ENCODE measurements around the gene ATP6AP2. TPM values are rescaled to one million over a fixed set of nuclear protein-coding genes. Genes with fewer than 3 reads are reported as not detected.
A peak's percentile ranks its signal among the peaks of the same experiment; 100 is the strongest.
"Not testable (repeated sequence)": the region's sequence is repeated elsewhere in the genome, so short reads cannot be mapped to it uniquely, and the experiment has no call there.

The ATP6AP2 gene
- total RNA-seq, 1 donor from 2014 or later, result 55.6 TPM

DNA sequence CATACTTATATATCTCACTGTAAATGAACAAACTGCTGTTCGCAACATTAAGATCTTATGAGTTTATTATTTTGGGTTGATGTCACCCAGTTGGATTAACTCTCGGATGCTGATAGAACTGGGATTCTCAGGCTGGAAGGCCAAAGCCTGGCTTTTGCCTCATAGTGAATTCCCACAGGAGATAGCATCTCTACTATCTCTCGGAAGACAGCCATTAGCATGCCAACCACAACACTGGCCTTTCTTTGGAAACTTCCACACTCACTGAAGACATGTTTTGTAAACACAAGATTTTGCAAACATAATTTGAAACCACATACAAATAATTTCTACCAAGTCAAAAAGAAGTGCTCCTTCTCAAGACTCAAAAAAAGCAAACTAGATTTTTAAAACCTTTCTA is 4.5 kb upstream of the ATP6AP2 start:
- no peak for ATAC-seq

DNA sequence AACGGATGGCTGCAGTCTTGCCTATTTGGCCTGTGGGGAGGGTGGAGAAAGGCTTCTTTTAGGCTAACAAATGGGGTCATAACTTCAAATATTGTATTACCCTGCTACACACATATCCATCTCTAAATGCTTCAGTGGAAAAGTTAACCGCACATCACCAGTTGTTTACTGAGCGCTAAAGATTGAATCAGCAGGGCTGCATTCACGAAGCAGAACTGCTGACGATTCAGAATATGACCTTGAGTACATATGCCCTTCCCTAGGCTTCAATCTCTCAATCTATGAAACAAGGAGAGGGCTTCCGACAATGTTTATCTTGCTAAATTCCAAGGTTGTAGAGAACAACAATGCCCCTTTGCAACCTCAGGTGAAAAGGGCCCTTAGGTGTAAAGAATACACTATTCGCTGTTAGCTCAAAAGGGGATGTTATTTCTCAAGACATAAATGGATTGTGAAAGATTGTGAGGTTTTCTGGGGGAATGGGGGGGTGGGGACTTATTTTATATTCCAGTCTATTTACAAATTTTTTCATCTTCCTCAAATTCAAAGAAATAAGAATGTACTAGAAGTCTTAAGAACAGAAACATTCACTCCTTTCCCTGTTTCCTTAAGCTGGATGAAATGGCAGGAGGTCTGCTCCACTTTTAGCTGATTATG is 2.6 kb upstream of the ATP6AP2 start:
- no peak for ATAC-seq

DNA sequence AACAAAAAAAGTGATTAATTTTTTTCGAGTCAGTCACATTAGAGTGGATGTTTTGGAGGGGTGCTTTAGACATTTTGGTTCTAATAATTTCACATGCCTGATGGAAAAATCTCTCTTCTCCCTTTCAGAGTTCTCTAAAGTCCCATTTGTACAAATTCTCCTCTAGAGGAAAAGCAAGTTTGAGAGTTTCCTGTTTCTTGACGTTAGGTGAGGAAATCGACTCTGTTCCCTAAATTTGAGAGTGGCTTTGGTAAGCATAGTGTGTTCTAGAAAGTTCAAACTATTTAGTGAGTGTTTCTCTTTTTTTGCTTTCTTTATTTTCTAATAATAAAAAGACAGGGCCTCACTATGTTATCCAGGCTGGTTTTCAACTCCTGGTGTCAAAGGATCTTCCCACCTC is 1.6 kb upstream of the ATP6AP2 start:
- no peak for ATAC-seq

DNA sequence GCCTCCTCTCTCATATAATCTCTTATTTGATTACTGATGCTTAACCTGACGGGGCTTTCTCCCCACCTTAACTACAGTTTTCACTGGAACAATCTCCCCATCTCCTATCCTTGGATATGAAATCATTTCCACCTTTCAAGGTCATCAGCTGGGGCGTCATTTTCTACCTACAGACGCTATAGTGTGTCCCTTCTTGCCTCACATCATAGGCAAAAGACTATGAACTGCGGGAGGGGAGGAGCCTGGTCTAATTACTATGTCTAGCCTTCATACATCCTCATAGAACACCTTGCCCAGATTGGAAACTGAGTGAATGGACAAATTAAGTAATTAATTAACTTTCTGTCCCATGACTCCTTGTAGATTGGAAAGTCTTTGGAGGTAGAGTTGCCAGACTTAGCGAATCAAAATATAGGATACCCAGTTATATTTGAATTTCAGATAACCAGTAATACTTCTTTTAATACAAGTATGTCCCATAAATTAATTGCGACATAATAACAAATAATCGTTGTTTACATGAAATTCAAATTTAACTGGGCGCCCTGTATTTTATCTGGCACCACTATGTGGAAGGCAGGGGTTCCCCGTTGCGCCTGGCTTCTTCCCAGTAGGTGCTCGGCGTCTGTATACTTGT is 752 bp upstream of the ATP6AP2 start:
- ATAC-seq, result peak; percentile 41

DNA sequence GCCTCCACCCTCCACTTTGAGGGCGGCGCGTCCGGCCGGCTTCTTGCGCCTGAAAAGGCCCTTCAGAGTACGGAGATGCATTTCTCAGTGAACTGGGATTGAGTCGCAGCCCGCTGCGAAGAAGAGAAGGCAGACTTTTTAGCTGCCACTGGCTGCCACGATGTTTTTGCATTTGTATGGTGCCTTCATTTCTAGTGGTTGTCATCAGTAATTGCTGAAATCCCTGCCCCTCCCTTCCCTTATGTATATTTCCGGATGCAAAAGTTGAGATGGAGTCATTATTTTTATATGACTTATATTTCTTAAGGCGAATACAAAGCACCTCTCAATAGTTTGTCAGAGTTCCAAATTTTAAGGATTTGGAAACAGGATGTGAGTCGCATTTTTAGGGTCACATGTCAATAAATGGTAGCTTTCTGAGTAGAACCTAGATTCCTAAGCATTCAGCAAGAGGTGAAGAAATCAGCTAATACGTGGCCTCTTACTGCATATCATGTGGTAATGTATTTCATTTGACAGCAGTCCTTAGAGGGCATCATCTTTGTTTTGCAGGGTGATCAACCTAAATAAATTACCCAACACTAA is 658 bp downstream of the ATP6AP2 start:
- peak; percentile 30 for ATAC-seq

DNA sequence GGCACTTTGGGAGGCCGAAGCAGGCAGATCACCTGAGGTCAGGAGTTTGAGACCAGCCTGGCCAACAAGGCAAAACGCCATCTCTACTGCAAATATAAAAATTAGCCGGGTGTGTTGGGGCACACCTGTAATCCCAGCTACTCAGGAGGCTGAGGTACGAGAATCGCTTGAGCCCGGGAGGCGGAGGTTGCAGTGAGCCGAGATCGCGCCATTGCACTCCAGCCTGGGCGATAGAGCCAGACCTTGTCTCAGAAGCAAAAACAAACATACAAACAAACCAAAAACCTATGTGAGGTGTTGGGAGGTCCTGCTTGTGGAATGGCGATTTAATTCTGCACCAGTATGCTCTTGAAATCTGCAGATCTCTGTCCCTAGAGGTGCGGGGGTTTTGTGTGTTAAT is 1.4 kb downstream of the ATP6AP2 start:
- ATAC-seq, result not testable (repeated sequence)

DNA sequence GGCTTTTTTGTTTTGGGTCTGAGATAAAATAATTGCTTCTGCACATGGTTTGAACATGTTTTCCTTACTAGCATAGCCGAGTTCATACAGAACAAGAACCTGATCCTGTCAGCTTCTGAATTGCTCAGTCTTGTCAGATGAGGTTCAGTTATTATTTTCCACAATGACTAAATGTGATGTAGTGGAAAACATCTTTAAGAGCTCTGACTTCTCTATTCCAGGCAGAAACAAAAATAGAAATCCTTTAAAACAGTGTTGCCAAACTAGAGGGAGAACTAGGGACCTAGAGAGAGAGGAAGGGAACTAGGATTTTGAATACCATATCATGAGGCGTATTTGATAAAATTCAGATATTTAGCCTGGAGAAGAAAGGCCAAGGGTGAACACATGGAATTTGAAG is 2.0 kb downstream of the ATP6AP2 start:
- no peak for ATAC-seq

DNA sequence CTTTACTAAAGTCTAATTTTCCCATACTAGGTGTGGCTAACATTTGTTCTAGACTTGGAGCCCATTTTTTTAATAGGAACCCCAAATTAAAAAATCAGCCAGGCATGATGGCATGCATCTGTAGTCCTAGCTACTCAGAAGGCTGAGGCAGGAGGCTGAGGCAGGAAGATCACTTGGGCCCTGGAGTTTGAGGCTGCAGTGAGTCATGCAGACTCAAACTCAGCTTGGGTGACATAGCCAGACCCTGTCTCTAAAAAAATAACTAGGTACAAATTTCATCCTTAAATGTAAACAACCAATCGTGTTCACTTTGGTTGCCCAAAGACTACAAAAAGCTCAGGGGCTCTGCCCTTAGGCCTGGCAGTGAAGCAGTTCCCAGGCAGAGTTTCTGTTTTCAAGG is 6.9 kb downstream of the ATP6AP2 start:
- not testable (repeated sequence) for ATAC-seq

DNA sequence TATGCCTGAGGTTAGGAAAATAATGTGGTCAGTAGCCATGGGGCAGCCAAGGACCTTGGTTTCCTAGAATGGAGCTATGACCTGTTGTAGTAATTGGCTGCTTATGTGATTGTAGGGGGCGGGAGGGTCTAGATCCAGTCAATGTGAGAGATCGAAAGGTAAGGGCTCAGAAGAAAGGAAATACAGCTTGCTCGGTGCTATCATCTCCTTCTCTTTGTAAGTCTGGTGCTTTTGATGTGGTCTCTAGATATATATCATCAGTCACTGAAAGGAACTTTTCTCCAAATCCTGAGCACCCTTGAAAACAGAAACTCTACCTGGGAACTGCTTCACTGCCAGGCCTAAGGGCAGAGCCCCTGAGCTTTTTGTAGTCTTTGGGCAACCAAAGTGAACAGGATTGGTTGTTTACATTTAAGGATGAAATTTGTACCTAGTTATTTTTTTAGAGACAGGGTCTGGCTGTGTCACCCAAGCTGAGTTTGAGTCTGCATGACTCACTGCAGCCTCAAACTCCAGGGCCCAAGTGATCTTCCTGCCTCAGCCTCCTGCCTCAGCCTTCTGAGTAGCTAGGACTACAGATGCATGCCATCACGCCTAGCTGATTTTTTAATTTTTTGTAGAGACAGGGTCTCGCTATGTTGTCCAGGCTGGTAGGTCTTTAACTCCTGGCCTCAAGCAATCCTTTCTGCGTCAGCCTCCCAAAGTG is 9.0 kb downstream of the ATP6AP2 start:
- ATAC-seq, result not testable (repeated sequence)

DNA sequence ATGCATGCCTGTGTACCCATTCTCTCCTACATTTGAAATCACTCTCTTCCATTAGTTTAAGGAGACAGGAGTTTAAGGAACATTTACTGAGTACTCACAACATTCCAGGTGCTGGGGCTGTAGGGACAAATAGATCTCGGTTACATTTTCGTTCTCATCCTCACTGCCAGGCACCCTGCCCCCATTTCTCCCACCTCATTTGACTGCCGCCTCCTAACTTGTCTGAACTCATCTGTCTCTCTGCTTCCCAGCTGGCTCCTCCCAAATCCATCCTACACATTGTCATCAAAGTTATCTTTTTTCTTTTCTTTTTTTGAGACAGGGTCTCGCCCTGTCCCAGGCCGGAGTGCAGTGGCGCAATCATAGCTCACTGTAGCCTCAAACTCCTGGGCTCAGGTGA is 22.7 kb downstream of the ATP6AP2 start:
- ATAC-seq, result no peak

DNA sequence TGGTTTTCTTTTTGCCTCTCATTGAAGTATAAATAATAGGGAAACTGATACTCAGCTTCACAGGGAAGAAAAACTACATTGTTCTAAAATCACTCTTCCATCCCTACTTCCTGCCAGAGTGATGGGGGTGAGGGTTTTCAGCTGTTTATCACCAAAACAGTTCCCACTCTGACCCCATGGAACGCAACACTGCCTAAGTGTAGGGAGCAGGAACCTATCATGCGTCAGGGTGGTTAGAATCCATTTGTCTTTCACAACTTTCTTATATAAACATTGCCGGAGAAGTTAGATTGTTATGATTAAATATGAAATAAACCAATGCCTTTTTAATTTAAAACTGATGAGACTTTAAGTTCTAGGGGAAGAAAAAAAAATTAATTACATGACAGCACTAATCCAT is 26.6 kb downstream of the ATP6AP2 start:
- ATAC-seq, result no peak

DNA sequence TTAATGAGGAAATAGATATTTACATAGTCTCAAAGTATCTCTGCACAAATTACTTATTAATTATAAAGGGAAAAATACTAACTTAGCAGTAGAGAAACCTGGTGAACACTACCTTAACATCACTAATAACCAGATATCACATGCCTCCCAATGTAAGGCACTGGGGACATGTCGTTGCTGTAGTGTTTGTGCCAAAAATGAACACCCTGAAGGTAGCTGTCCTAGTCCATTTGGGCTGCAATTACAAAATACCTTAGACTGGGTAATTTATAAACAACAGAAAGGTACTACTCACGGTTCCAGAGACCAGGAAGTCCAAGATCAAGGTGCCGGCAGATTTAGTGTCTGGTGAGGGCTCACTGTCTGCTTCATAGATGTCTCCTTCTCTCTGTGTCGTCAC is 31.7 kb downstream of the ATP6AP2 start:
- ATAC-seq, result no peak

DNA sequence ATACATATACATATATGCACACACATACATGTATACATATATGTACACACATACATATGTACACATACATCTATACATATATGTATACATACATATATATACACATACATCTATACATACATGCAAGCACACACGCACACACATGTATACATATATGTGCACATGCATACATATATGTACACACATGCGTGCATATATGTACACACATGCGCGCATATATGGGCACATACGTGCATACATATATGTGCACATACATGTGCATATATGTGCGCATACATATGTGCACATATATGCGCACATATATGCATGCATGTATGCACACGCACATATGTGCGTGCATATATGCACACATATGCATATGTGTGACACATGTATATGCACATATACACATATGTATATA is 35.2 kb downstream of the ATP6AP2 start:
- ATAC-seq, result no peak

DNA sequence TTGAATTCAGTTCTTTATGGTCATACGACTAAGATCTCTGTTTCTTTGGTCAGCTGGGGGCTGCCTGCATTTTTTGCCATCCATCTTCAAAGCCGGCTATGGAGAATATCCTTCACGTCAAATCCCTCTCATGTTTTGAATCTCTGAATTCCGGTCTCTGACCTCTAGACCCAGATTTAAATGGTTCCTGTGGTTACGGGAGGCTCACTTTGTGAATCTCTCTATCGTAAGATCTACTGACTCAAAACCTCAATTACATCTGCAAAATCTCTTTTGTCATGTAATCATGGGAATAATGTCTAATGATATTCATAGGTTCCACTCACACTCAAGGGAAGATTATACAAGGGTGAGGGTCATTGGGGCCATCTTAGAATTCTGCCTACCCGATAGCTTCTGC is 36.8 kb downstream of the ATP6AP2 start:
- no peak for ATAC-seq

DNA sequence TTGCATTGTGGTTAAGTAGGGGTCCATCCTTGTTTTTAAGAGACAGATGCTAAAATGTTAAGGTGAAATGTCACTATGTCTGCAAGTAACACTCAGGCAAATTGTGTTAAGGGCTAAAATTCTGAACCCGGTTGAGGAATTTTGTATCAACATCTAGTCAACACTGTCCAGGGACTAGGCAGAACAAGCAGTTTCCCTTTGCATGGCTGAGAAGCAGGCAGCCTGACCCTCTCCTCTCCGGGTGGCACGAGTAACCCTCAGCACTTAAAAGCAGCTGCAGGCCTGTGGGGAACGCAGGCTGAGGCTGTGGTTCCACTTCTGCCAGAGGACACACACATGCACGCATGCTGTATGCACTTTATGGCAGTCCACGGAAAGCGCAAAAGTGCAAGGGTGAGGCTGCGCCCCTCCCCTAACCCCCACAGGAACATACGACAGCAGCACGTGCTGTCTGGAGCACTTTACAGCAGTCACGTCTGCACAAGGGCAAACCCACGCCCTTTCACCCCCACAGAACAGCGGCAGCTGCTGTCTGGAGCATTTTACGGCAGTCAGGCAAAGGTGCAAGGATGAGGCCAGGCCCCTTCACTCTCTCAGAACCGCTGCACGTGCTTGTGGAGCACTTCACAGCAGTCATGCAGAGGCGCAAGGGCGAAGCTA is 41.8 kb downstream of the ATP6AP2 start:
- ATAC-seq, result no peak

DNA sequence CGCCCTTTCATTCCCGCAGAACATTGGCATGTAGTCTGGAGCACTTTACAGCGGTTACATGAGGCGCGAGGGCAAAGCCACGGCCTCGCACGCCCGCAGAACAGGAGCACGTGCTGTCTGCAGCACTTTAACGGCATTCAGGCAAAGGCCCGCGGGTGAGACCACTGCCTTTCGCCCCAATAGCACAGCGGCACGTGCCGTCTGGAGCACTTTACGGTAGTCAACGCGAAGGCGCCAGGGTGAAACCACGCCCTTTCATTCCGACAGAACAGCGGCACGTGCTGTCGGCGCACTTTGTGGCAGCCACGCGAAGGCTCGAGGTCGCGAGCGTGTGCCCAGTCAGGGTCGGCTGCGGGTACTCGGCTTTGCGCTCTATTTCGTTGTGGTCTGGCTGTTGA is 42.4 kb downstream of the ATP6AP2 start, which contains the start of gene MPC1L:
MPC1L (plus strand) TSS at position 290 of the 398 bp plus-strand sequence. CDS start 138 bp downstream, outside the sequence.
- ATAC-seq, result no peak

DNA sequence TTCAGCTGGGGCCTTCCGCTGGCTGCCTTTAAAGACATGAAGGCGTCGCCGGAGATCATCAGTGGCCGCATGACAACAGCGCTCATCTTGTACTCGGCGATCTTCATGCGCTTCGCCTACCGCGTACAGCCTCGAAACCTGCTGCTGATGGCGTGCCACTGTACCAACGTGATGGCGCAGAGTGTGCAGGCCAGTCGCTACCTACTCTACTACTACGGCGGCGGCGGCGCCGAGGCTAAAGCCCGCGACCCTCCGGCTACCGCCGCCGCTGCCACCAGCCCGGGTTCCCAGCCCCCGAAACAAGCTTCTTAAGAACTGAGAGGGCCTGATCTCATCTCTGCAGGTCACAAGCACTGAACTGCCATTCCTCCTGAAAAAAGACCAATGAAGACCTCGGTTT is 42.9 kb downstream of the ATP6AP2 start:
- ATAC-seq, result no peak

DNA sequence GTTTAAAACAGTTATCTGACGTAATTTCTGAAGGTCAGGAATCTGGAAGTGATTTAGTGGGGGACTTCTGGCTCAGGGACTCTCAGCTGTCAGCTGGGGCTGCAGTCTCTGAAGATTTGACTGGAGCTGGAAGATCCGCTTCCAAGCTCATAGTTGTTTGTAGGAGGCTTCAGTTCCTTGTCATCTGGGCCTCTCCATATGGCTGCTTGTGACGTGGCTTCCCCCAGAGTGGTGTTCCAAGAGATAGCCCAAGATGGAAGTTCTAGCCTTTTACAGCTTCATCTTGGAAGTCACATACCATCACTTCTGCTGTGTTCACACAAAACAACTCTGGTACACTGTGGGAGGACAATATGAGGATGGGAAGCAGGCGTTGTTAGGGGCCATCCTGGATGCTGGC is 44.5 kb downstream of the ATP6AP2 start:
- no peak for ATAC-seq

DNA sequence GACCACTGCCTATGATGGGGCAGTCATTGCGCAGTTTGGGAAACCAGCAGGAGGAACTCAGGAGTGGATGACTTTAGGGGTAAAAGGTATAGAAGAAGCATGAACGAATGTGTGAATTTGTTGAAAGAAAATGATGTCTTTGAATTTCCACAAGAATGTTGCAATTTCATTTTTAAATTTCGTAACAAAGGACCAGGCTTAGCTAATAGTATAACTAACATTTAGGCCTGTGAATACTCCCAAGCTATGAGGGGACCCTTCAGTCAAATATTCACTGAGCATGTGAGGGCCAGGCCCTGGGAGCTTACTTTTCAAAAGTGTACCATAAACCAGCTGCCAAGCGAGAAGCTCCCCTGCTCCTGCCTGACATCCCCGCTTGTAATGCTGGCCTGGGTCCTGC is 47.7 kb downstream of the ATP6AP2 start:
- ATAC-seq, result no peak

DNA sequence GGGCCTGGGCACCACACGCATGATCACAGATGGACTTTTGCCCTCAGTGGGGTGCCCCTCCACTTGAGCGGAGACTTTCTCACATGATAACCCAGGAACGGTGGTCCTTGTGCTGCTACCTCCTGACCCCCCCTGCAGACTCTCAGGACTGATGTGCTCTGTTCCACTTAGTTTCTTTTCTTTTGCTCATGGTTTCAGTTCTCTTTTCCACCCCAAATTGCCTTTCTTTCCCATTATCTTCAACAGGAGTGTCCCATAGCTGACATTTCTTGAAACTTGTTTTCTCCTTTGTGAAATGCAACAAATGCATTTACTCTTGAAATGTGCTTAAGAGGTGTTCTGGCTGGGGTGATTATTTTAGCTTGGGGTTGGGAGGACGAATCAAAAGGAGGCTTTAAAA is 51.4 kb downstream of the ATP6AP2 start:
- no peak for ATAC-seq

DNA sequence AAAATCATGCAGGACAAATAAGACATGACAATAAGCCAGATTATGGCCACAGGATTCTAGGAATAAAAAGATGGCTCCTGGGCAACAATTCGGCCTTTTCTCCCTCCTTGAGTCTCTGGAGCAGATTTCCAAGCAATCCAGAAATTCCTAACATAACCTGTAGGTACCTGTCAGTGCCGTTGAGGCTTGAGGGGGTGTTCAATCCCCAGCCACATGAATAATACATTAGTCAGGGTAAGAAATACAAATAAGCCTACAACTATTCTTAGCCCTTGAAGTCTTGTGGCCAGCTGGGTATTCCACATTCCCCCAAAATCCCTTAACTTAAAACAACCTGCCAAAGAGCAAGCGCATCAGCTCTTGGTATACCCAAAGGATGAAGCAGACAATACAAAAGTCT is 56.9 kb downstream of the ATP6AP2 start:
- no peak for ATAC-seq

DNA sequence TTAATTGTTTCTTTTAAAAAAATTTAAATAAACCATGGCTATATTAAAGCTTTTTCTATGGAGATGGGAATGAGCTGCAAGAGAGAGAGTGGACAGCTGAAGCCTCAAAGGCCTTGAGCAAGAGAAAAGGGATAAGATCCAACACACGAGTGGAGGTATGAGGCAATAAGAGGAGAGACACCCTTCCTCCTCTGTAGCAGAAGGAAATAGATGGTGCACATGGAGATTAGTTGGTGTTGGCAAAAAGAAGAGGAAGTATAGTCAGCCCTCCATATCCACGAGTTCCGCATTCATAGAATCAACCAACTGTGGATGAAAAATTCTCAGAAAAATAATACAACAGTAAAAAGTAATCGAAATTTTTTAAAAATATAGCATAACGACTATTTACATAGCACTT is 63.4 kb downstream of the ATP6AP2 start:
- peak; percentile 33 for ATAC-seq

DNA sequence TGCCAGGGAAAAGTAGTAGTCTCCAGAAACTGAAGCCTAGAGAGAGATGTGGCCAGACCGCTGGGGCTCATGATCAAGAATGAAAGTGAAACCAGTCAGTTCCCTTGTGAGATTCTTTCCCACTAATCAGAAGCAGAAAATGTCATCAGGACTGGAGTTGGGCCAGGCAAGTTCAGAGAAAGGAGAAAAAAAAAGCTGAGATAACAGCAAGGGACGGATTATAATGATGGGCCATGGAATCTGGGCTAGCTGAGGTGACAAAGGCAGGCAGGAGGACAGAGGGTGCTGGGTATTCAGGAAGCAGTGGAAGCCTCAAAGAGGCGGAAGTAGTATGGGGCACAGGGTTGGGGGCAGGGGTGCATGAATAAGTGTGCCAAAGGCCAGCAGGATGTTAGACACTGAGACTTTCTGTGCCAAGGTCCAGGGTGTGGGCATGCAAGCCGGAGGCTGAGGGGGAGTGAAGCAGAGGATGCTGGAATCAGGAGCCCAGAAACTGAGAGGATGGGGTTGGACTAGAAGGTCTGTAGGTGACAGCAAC is 64.1 kb downstream of the ATP6AP2 start:
- ATAC-seq, result peak; percentile 50

Measured in esophagus mucosa (tissue), 1 donor.